HL-60 (cell line): Measurements from ENCODE around the gene CHMP4B.

Experiments used
- DNase-seq, 2 experiments: peaks; one replicate each; pipeline ENCODE4 v3.0.0-alpha.2; 2010 to 2020; ENCODE audit warnings: low read depth in 1 of 2, low spot score in 1 of 2
- H3K27ac ChIP-seq: fragments of 250-450 bp; sonication (Bioruptor Pico); replicated peaks from 2 replicates; pipeline ENCODE4 v1.5.1; 2020; ENCODE audit warnings: mild to moderate bottlenecking, moderate library complexity
- H3K27me3 ChIP-seq: fragments of 250-450 bp; sonication (Bioruptor Pico); 2 replicates; pipeline ENCODE4 v1.5.1; 2021; ENCODE audit warnings: mild to moderate bottlenecking, moderate library complexity; ENCODE audit not compliant: insufficient read depth, poor library complexity, severe bottlenecking
- H3K4me3 ChIP-seq: replicated peaks from 2 replicates; pipeline ENCODE4 v1.5.1; 2011; ENCODE audit warnings: mild to moderate bottlenecking, control low read depth, low read length; ENCODE audit not compliant: insufficient read depth
- CTCF ChIP-seq: IDR thresholded peaks from one replicate; pipeline ENCODE4 v1.5.1; 2011; ENCODE audit warnings: low read length, control low read depth, inconsistent platforms; ENCODE audit not compliant: insufficient read depth
- GABPA ChIP-seq: IDR thresholded peaks from 2 replicates; pipeline ENCODE4 v1.6.1; 2012; ENCODE audit warnings: low read depth
- POLR2AphosphoS5 ChIP-seq: IDR thresholded peaks from 2 replicates; pipeline ENCODE4 v1.6.1; 2012; ENCODE audit warnings: low read depth
- SPI1 ChIP-seq: IDR thresholded peaks from 2 replicates; pipeline ENCODE4 v1.6.1; 2012; ENCODE audit warnings: low read depth, mild to moderate bottlenecking, borderline replicate concordance
- TF ChIP-seq, protein P1 (sequence below): IDR thresholded peaks from 2 replicates; pipeline ENCODE4 v1.6.1; 2012; ENCODE audit warnings: low read depth; ENCODE audit not compliant: insufficient replicate concordance

Gene CHMP4B

GRCh38 chr20:33838035-33838864, 27.1 kb downstream of the CHMP4B start:
- no peaks in the 10 kb centered on the region for H3K27me3 ChIP-seq
- no peak for TF ChIP-seq GABPA
- no peak for TF ChIP-seq SPI1
- no peak for TF ChIP-seq POLR2AphosphoS5
- TF ChIP-seq, protein P1, sequence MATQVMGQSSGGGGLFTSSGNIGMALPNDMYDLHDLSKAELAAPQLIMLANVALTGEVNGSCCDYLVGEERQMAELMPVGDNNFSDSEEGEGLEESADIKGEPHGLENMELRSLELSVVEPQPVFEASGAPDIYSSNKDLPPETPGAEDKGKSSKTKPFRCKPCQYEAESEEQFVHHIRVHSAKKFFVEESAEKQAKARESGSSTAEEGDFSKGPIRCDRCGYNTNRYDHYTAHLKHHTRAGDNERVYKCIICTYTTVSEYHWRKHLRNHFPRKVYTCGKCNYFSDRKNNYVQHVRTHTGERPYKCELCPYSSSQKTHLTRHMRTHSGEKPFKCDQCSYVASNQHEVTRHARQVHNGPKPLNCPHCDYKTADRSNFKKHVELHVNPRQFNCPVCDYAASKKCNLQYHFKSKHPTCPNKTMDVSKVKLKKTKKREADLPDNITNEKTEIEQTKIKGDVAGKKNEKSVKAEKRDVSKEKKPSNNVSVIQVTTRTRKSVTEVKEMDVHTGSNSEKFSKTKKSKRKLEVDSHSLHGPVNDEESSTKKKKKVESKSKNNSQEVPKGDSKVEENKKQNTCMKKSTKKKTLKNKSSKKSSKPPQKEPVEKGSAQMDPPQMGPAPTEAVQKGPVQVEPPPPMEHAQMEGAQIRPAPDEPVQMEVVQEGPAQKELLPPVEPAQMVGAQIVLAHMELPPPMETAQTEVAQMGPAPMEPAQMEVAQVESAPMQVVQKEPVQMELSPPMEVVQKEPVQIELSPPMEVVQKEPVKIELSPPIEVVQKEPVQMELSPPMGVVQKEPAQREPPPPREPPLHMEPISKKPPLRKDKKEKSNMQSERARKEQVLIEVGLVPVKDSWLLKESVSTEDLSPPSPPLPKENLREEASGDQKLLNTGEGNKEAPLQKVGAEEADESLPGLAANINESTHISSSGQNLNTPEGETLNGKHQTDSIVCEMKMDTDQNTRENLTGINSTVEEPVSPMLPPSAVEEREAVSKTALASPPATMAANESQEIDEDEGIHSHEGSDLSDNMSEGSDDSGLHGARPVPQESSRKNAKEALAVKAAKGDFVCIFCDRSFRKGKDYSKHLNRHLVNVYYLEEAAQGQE = no peak
- TF ChIP-seq CTCF = no peak
- H3K27ac ChIP-seq = no peak overlapping the region
- no peak for DNase-seq
- no peak overlapping the region for H3K4me3 ChIP-seq

- TF ChIP-seq, protein P1 = no peak
- TF ChIP-seq POLR2AphosphoS5 = no peak
- TF ChIP-seq SPI1 = no peak
- no peak for TF ChIP-seq GABPA
- no peak for TF ChIP-seq CTCF
- Histone ChIP-seq H3K4me3 (no peak overlapping the region), H3K27me3 (no peaks in the 10 kb centered on the region), H3K27ac (no peak overlapping the region)
- no peak for DNase-seq
These were observed 28.4 kb downstream of the CHMP4B start for GRCh38 chr20:33839591-33839990.

GRCh38 chr20:33840160-33840559, 29.0 kb downstream of the CHMP4B start:
- Histone ChIP-seq H3K27me3 (no peaks in the 10 kb centered on the region), H3K27ac (no peak overlapping the region), H3K4me3 (no peak overlapping the region)
- no peak for DNase-seq
- no peak for TF ChIP-seq SPI1
- no peak for TF ChIP-seq POLR2AphosphoS5

GRCh38 chr20:33840759-33841435, 29.7 kb downstream of the CHMP4B start:
- no peak for TF ChIP-seq CTCF
- TF ChIP-seq GABPA = no peak
- TF ChIP-seq, protein P1 = no peak
- TF ChIP-seq POLR2AphosphoS5 = no peak
- no peak for TF ChIP-seq SPI1

More at GRCh38 chr20:33840759-33841435, 29.7 kb downstream of the CHMP4B start:
- H3K27me3 ChIP-seq = no peaks in the 10 kb centered on the region
- no peak for DNase-seq
- no peak overlapping the region for H3K27ac ChIP-seq
- no peak overlapping the region for H3K4me3 ChIP-seq
